ENCODE results near the gene ARID4A.
A peak's percentile ranks its signal among the peaks of the same experiment; 100 is the strongest.
"Not testable (repeated sequence)": the region's sequence is repeated elsewhere in the genome, so short reads cannot be mapped to it uniquely, and the experiment has no call there.

The ARID4A gene

DNA sequence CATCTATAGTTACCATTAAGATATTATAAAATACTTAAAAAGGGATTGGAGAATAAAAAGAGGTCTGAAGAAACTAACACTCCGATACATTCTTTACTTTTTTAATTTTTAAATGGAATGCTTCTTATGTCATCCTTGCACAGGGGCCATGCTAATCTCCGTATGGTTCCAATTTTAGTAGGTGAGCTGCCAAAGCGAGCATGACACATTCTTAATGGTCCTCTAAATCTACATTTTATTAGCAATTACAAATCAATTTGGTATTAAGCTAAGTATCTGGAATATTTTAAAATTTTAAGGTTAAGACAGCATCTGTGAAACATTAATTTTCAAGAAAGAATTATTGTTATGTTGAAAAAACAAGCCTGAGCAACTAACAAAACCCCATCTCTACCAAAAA, 6.2 kb upstream of the ARID4A start:
- DNase-seq: no peak

DNA sequence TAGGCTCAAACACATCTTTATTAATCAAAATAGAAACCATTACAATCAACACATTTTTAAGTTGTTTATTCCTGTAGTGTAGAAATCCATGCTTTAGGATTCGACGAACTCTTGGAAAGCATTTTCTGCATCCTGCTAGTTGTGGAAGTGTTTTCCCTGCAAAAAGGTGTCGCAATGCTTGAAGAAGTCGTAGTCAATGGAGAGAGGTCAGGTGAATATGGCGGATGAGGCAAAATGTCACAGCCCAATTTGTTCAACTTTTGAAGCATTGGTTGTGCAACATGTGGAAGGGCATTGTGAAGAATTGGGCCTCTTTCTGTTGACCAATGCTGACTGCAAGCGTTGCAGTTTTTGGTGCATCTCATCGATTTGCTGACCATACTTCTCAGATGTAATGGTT, 4.2 kb upstream of the ARID4A start:
- no peak for DNase-seq

DNA sequence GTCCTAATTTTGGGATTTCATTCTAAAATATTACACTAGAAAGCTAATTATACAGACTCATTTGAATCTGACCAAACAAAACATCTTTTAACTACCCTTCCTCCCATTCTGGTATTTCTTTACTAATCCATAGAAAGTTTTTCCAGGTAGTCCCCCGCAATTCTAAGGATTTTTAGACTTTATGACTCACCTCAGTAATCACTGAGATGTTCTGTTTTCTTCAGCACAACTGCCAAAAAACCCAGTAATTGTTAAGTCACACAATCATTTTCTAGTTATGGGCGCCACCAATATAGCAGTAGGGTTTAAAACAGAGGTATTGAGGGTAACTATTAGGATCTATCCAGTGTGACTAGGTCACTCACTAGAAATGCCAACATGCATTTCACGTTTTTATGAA, 1.6 kb upstream of the ARID4A start:
- peak; percentile 9 for DNase-seq

DNA sequence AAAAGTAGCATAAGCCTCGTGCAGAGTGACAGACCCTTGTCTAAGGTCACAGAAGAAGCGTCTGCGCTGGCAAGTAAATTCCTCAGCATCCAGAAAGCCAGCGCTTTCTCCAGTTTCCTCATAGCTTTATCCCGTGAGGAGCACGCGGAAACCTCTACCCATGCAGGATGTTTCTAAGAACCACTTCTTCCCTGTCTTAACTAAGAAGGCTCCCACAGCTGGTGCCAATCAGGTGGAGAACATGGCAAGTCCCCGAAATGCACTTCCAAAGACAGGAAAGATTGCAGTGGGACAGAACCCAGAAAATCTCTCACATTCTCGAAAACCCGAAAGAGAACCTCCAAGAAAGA, 968 bp upstream of the ARID4A start:
- DNase-seq: peak; percentile 68

DNA sequence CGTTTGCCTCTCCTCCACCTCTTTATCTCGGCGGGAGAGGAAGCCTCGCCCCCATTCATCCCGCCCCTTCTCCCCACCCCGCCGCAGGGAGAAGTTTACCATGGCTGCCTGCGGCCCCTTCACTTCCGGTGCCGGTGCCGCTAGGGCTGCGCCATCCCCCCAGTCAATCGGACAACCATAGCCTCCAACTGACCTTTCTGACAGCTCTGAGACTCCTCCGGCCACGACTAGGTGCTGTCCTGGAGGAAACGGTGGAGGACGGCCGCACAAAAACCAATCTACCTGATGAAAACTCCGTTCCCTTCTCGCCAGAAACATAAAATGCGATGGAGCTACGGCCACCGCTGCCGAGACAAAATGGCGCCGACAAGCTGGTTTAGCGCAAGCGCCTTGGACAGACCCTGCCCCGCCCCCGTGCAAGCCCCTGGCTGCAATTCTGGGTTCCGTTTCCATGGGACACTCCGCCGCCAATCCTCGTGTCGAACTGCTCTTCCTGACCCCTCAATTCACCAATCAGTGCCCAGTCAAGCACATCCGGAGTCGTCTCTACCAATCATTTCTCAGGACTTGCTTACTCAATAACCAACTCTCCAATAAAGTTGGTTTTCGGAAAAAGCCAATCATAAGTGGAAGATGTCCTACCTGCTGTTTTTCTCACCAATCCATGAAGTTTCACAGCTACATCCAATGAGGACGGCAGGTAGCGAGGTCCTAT, 436 bp upstream of the ARID4A start:
- DNase-seq: peak; percentile 99

DNA sequence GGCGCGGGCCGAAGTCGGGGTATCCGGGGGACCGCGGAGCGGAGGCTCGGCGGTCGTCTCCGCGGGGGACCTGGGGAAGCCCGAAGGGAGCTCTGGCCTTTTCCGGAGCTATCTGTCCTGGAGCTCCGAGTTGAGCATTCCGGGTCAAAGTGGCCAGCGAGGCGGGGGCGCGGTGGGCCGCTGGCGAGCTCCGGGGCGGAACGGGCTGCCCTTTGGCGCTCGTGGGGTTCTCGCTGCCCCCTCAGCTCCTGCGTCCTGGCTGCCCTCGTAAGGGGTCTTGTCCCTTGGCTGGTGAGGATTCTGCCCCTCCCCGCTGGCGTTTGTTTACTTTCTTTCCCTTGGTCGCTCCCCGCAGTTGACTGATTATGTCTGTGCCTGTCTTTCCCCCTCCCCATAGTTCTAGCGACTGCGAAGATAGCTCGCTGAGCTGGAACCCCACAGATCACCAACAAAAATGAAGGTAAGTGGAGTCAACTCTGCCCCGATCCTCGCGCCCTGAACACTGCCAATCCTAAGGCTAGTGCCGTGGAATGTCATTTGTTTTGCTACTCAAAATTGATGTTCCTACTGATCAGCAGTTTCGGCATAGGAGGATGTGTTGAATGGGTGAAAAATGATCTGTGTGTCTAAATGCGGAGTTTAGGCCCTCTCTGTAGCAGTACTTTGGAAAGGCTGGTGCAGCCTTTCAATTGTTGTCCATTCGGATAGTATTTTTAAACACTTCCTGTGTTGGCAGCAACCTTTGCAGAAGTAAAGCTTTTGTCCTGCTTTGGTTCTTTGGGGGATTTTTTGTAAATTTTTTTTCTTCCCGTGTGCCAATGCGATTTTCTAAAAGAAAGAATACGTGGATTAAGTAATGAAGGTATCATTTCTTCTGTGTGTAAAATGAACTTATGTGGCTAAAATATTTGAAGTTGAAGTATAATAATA, 1.3 kb downstream of the ARID4A start:
- peak; percentile 33 for DNase-seq

DNA sequence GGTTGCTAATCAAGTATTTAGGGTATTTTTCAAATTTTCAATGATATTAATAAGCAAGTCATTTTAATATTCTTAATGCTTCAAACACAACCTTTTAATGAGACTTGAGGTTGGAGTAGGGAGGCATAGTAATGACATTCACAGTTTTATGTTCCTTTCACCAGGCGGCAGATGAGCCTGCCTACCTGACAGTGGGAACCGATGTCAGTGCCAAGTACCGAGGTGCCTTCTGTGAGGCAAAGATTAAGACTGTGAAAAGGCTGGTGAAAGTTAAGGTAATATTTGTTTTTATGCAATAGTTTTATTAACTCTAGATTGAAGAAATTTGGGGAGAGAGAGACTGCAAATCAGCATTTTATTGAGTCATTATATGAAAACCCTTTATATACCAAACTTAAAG, 3.1 kb downstream of the ARID4A start:
- no peak for DNase-seq

DNA sequence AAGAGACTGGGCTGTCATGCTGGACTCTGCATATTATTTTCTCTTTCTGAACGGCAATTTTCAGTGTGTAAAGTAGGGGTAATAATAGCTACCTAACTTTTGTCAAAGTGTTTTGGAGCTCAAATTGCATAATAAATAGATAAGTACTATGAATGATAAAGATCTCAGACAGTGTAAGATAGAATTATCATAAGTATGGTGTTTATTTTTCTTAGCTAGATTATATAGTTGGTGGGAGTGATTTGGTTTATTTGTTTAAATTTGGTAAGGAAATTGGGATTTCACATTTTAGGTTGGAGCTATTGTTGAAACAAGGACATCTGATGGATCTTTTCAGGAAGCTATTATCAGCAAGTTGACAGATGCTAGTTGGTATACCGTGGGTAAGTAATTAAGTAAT, 7.4 kb downstream of the ARID4A start:
- DNase-seq: no peak

DNA sequence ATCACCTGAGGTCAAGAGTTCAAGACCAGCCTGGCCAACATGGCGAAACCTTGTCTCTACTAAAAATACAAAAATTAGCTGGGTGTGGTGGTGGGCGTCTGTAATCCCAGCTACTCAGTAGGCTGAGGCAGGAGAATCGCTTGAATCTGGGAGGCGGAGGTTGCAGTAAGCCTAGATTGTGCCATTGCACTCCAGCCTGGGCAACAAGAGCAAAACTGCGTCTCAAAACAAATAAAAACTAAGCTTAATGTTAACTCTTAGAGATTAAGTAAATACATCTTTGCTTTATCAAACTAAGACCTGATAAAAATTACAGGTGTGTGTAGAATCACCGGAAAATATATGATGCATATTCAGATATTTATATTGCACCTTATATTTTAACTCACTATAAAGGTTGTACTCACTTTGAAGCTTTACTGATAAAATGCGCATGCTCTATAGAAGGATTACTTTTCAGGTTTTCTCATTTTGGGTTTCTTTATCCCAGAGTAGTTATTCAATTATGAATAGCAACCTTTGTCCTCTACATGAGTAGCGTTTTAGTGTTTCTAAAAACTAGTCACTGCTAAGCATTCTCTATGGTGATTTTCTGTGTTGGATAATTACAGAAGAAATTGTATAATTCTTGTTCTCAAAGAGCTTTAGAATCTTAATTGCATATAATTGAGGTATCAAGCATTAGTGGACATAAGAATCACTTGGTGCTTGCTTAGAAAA, 9.4 kb downstream of the ARID4A start:
- DNase-seq: no peak

DNA sequence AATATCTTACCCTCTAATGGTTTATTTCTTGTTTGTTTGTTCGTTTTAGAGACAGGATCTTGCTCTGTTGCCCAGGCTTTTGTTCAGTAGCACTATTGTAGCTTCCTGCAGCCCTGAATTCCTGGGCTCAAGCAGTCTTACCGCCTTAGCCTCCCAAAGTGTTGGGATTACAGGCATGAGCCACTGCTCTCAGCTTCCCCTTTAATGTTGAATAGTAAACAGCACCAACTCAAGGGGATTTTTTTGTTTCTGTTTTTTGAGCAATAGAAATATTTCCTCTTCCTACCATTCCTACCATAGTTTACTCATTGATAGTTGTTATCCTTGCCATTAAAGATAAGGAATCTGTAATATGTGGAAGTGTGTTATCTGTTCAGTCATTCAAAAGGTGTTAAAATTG, 10.7 kb downstream of the ARID4A start:
- peak; percentile 40 for DNase-seq

DNA sequence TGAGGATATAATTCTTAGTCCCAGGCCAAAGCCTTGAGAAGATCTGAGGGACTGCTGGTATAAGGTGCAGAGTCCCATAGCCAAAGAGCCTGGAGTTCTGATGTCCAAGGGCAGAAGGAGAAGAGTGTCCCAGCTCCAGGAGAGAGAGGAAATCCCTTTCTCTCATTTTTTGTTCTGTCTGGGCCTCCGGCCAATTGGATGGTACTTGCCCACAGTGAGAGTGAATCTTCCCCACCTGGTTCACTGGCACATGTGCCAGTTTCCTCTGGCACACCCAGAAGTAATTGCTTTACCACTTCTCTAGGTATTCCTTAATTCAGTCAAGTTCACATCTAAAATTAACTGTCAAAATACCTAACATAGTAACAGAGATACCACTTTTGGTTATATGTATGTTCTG, 15.3 kb downstream of the ARID4A start:
- no peak for DNase-seq

DNA sequence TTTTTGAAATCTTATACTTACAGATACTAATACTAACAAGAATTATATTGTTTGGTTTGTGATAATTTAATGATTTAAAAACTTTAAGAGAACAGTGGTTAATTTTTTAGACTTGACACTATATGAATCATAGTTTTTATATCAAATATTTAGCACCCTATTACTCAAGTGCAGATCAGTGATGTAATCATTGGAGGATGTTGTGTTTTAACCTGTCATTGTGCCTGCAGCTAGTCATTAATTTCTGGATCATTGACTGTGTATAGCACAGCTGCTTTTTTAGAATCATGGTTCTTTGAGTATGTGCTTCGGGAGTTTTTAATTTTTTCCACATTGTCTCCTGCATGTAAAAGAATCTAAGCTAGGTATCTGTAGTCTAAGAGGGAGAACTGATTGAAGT, 17.3 kb downstream of the ARID4A start:
- no peak for DNase-seq

DNA sequence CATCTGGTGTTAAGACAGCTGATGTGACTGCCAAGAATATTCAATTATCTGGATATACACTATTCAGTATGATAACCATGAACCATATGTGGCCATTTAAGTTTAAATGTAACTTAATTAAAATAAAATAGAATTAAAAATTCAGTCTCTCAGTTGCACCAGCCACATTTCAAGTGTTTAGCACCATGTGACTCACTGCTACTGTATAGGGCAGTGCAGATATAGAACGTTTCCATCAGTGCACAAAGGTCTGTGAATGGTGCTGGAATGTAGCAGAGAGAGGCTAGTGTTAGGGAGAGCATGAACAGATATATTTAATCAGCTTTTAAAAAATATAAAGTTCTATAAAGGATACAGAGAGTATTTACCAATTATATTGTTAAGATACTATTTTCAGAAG, 28.7 kb downstream of the ARID4A start:
- DNase-seq: no peak

DNA sequence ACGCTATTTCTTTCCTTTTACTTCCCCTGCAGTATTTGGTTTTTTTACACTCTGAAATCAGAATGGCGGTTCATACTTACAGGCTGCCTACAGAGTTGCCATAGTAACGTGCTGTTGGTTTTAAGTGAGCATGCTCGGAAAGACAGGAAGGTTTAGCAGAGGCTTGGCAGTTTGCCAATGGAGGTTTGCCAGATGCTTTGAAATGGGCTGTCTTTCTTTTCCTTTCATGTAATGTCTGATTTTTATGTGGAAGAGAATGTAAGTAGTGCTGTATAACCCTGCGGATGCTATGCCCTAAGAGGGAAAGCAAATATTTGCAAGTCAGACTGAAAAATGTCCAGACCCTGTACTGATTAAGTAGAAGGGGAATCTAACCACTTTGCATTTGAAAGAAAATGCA, 32.8 kb downstream of the ARID4A start:
- DNase-seq: peak; percentile 93

DNA sequence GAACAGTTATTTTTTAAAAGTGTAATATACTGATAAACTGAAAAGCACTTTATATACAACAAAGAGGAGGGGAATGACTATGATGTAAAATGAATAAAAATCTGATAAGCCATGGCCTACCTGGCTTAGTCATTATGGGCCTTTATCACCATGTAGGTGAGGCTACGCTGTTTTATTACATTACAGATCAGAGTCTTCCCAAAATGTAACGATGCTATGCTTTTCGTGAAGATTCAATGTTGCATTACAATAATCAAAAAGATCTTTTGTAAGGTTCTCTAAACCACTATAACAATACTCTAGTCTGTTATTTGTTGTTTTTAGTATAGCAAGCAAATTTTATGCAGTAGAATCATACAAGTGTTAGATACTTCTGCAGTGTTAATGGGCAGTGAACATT, 34.2 kb downstream of the ARID4A start:
- DNase-seq: no peak

DNA sequence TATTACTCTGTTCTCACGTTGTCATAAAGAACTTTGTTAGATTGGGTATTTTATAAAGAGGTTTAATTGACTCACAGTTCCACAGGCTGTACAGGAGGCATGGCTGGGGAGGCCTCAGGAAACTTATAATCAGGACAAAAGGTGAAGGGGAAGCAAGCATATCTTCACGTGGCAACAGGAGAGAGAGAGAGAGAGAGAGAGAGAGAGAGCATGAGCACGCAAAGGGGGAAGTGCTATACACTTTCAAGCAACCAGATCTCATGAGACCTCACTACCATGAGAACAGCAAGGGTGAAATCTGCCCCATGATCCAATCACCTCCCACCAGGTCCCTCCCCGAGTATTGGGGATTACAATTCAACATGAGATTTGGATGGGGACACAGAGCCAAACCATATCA, 41.3 kb downstream of the ARID4A start:
- DNase-seq: not testable (repeated sequence)

DNA sequence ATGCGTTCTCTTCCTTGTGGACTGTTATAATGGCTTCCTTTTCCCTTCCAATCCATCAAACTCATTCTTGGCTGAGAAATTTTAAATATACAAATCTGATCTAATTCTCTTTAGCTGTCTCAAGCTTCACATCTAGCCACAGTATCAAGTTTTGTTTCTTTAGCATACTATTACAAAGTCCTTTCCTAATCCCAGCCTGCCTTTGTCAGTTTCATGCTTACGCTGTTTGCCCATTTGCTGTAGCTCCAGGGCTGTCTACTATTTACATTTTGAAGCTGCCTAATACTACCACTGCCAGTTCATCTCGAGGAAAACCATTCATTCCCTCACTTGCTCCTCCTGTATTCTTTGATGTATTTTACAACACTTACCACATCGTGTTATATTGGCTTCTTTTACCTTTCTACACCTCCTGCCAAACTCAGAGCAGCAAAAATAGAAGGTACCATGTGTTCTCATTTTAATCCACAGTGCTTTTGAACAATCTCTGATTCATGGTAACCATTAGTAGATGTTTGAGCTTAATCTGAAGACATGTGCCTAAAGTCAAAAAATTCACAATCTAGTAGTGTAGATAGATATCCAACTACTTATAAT, 42.9 kb downstream of the ARID4A start:
- DNase-seq: no peak

DNA sequence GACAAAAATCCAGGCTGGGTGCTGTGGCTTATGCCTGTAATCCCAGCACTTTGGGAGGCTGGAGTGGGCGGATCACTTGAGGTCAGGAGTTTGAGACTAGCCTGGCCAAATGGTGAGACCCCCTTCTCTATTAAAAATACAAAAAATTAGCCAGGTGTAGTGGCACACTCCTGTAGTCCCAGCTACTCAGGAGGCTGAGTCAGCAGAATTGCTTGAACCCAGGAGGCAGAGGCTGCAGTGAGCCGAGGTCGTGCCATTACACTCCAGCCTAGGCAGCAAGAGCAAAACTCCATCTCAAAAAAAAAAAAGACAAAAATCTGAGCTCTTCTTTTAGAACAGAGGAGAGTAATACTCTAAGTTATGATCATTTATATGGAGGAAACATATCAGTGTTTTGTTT, 45.2 kb downstream of the ARID4A start:
- not testable (repeated sequence) for DNase-seq

DNA sequence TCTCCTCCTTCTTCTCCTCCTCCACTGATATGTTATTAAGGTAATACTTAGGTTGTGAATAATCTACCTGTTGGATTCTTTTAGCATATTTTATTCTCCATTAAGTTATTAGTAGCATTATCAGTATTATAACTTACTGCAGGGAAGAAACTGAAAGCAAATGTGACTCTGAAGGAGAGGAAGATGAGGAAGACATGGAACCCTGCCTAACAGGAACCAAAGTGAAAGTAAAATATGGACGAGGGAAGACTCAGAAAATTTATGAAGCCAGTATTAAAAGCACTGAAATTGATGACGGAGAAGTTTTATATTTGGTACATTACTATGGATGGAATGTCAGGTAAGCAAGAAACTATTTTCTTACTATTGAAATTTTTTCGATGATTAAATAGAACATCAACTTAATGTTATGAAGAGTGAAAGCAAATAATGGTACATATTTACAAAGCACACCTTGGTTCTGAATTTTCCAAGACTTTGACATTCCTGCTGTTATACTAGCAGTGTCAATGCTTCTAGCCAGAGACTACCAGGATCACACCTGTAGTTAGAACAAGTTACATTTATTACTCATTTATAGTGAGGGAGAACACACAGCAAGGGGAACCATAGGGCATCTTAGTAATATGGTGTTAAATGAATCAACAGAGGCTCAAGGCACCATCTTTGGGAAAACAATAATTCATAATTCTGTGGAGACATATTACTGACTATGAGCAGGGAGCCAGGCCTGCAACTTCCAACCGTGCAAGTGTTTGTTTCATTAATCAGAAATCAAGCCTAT, 55.4 kb downstream of the ARID4A start:
- peak; percentile 58 for DNase-seq

DNA sequence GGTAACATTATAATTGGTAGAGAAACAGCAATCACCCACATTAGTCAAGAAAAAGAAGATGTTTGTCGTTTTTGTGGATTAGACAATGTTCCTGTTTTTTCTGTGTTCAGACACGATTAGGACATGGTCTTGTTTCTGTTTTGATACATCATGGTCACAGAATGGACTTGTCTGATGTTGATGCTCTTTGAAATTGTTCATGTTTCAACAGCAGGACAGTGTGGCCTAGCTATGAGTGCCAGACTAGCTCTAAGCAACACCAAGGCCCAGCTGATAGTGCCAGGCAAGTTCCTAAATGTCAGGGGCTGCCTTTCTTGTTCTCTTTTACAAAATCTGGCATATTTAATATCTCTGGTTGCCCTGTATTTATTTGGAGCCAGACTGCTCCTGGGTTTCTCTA, 56.5 kb downstream of the ARID4A start:
- DNase-seq: peak; percentile 32

DNA sequence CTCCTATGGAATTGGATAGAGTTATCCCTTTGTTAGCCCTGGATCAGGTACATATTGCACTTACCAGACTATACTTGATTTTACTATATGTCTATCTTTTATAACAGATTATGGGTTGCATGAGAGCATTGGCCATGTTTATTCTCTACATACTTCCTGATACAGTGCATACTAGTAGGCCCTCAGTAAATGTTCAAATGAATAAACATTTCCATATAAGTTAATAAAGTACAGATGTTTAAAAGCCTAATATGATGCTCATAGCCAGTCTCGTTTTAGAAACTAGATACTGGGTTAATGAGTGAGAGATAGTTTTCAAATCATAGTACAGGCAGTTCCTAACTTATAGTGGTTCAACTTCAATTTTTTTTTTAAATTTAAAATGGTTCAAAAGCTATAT, 57.9 kb downstream of the ARID4A start:
- DNase-seq: no peak

DNA sequence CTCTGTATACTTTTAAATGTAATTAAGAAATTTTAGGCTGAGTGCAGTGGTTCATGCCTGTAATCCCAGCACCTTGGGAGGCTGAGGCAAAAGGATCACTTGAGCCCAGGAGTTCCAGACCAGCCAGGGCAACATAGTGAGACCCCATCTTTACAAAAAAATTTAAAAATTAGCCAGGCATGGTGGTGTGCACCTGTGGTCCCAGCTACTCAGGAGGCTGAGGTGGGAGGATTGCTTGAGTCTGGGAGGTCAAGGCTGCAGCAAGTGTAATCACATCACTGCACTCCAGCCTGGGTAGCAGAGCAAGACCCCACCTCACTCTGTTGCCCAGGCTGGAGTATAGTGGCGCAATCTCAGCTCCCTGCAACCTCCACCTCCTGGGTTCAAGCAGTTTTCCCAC, 63.9 kb downstream of the ARID4A start:
- not testable (repeated sequence) for DNase-seq
